GM10266 (cell line): ENCODE results near the gene NKAIN2.

Source experiments
- DNase-seq: peaks from one replicate; pipeline ENCODE4 v3.0.0; 2012; ENCODE audit errors: extremely low spot score
- TF ChIP-seq, protein P1 (sequence below): IDR thresholded peaks from 2 replicates; pipeline ENCODE4 v1.5.1; 2012; ENCODE audit warnings: mild to moderate bottlenecking, low read depth; ENCODE audit not compliant: control insufficient read depth, insufficient read depth; ENCODE audit errors: missing control alignments

Gene NKAIN2

DNA sequence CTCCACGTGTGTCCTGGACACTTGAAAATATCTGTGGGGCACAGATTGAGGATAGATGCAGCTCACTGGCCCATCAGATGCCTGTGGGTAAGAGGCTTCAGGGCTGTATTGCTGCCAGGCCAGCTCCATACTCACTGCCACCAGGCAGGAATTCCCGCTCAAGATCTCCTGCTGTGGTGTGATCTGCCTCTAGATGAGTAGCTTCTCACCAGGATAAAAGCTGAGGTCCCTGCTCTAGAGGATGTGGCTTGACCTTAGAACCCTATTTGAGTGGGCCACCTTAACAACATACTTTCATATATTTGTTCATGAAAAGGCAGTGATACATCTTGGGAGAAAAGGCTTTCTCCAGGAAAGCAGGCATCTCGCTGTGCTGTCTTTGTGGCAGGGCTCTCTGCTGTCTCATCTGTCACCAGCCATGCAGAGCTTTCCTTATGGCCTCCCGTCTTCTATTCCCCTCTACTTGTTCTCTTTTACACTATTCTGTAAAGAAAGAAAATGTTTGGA is 992.9 kb downstream of the NKAIN2 start:
- TF ChIP-seq, protein P1, sequence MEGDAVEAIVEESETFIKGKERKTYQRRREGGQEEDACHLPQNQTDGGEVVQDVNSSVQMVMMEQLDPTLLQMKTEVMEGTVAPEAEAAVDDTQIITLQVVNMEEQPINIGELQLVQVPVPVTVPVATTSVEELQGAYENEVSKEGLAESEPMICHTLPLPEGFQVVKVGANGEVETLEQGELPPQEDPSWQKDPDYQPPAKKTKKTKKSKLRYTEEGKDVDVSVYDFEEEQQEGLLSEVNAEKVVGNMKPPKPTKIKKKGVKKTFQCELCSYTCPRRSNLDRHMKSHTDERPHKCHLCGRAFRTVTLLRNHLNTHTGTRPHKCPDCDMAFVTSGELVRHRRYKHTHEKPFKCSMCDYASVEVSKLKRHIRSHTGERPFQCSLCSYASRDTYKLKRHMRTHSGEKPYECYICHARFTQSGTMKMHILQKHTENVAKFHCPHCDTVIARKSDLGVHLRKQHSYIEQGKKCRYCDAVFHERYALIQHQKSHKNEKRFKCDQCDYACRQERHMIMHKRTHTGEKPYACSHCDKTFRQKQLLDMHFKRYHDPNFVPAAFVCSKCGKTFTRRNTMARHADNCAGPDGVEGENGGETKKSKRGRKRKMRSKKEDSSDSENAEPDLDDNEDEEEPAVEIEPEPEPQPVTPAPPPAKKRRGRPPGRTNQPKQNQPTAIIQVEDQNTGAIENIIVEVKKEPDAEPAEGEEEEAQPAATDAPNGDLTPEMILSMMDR = no peak
- no peak for DNase-seq

DNA sequence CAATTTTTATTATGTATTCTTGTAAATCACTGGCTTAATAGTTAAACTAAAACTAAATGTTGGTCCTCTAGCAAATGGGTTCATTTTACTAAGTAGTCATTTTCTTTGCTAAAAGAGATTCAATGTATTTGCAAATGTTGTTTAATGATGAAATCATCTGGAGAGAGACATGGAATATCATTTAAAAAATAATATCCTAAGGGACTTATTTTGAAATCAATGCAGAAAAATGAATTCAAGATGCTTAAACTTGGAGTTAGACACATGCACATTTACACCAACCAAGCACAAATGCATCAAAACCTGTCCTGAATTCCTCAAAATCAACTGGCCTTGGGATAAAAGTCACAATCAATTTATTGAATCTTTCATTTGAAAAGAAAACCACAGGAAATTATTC is 993.6 kb downstream of the NKAIN2 start:
- DNase-seq = no peak

DNA sequence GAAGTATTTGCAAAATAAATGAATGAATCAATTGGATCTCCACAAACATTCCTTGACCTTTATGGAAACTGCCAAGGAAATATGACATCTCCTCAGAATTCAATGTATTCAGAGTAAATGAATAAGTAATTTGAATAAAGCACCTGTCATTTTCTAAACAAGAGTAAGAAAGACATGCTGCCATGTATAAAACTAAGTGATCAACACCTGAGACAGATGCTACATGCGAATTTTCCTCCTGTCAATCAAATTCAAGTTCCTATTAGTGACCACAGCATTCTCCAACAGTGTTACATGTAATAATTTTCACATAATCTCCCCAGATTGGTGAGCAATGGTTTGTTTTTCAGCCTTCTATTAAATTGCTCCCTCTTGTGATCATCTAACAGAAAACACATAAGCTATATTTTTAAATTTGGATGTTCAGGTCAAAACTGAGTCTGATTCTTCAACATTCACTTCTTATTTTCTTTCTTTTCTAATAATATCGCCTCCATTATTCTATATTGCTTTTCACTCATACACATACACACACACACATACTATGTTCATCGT is 995.4 kb downstream of the NKAIN2 start:
- no peak for DNase-seq
- TF ChIP-seq, protein P1 = no peak

More for the DNA sequence above, 993.6 kb downstream of the NKAIN2 start:
- TF ChIP-seq, protein P1 = no peak

DNA sequence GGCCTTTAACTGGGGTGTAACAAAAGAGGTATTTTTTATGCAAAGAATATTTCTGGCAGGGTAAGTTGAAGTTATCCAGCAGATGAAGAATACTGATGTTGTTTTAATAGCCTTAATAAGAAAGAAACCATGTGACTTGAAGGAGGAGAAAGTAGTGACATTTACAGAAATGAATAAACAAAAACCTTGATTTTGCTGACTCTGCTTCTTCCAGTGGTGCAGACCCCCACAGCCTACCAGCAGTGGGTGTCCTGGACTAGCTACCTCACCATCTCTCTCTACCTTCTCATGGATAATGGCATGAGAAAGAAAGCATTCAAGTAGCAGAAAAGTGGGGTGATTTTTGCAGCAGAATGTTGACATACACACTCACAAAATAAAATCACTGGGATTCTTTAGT is 996.0 kb downstream of the NKAIN2 start:
- TF ChIP-seq, protein P1 = no peak
- no peak for DNase-seq

DNA sequence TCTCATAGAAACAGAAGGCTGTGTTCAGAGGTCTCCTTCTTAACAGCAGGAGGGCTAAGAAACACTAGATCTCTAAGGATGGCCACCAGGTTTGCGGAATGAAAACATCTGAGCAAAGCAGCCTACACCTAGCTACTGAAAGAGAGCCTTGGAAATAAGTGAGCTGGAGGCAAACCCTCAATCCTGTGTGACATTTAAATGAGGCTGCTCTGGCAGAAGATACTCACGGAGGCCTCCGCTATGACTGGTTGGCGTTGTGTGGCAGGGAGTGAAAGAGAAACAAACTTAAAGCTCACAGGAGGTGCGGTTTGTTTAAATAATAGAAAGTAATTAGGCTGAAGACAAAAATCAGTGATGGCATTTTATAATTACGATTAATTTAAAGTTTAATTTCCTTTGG is 996.6 kb downstream of the NKAIN2 start:
- TF ChIP-seq, protein P1 = no peak
- DNase-seq = no peak

DNA sequence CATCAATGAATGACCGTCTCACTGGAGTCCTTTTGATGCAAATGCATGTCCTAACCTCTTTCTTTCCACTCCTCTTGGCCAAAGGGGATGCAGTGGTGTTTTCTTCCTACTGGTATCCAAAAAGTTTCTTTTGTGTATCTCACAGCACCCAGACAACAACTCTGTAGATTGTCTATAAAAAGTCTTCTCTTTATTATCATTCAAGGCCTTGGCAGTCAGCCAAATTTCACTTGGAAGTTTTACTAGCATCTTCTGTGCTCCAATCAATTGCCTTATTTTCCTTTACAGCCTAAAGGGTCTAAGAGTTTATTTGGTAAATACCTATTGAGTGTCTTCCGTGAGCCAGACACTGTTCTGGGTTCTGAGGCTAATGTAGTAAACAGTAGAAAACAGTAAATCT is 1008.4 kb downstream of the NKAIN2 start:
- no peak for DNase-seq
- TF ChIP-seq, protein P1 = no peak

DNA sequence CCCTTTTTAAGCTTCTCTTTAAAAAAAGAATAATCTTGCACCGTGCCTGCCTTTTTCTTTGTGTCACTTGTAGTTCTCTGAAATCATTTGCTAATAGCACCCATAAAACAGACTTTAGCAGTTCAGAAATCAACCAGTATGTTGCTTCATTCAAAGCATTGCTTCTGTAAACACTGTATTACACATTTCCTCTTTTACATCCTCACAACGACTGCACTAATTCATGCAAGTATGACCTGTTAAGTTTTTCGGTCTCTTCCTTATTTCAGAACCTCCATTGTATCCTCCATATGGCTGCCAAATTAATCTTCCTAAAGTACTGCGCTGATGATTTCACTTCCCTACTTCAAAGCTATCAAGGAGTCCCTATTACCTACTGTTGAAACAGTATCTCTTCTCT is 1015.7 kb downstream of the NKAIN2 start:
- DNase-seq = no peak
- TF ChIP-seq, protein P1 = no peak
